Loucy (cell line): Measurements from ENCODE around the gene KIRREL3.
"Not testable (repeated sequence)": the region's sequence is repeated elsewhere in the genome, so short reads cannot be mapped to it uniquely, and the experiment has no call there.

Source experiments
- H2AFZ ChIP-seq: fragments of 200-600 bp; sonication (generic); 2 replicates; pipeline ENCODE4 v1.6.0; 2016; ENCODE audit warnings: antibody characterized with exemption, mild to moderate bottlenecking, low read length, moderate library complexity
- H3F3A ChIP-seq: fragments of 200-600 bp; 2 replicates; pipeline ENCODE4 v1.6.0; 2016; ENCODE audit warnings: antibody characterized with exemption, low read depth, mild to moderate bottlenecking
- H3K27me3 ChIP-seq: fragments of 200-600 bp; sonication (generic); 2 replicates; pipeline ENCODE4 v1.6.1; 2014; ENCODE audit warnings: low read length, mild to moderate bottlenecking; ENCODE audit not compliant: insufficient read depth, poor library complexity, severe bottlenecking
- H3K36me3 ChIP-seq: fragments of 200-600 bp; sonication (generic); 2 replicates; pipeline ENCODE4 v1.6.1; 2016; ENCODE audit warnings: low read length; ENCODE audit not compliant: insufficient read depth
- H3K4me1 ChIP-seq: fragments of 200-600 bp; sonication (generic); 2 replicates; pipeline ENCODE4 v1.5.1; 2014; ENCODE audit warnings: low read length, mild to moderate bottlenecking; ENCODE audit not compliant: insufficient read depth, poor library complexity, severe bottlenecking
- H3K4me2 ChIP-seq: fragments of 200-600 bp; sonication (generic); 2 replicates; pipeline ENCODE4 v1.6.0; 2014; ENCODE audit warnings: antibody characterized with exemption, low read length, low read depth, mild to moderate bottlenecking; ENCODE audit not compliant: poor library complexity, severe bottlenecking
- H3K4me3 ChIP-seq: fragments of 200-600 bp; sonication (generic); 2 replicates; pipeline ENCODE4 v1.5.1; 2014; ENCODE audit warnings: low read length, mild to moderate bottlenecking, mixed read lengths; ENCODE audit not compliant: poor library complexity, severe bottlenecking
- H3K79me2 ChIP-seq: fragments of 200-600 bp; sonication (generic); 2 replicates; pipeline ENCODE4 v1.6.1; 2014; ENCODE audit warnings: low read length; ENCODE audit not compliant: insufficient read depth
- H3K9ac ChIP-seq: fragments of 200-600 bp; sonication (generic); 2 replicates; pipeline ENCODE4 v1.6.0; 2014; ENCODE audit warnings: mild to moderate bottlenecking, low read depth, low read length, moderate library complexity; ENCODE audit not compliant: poor library complexity, severe bottlenecking
- H3K9me2 ChIP-seq: fragments of 200-600 bp; sonication (generic); replicated peaks from 2 replicates; pipeline ENCODE4 v1.6.1; 2016; ENCODE audit warnings: low read depth, low read length, mixed read lengths
- H3K9me3 ChIP-seq: fragments of 200-600 bp; sonication (generic); 2 replicates; pipeline ENCODE4 v1.6.1; 2014; ENCODE audit warnings: mild to moderate bottlenecking, antibody characterized with exemption, low read length, low read depth; ENCODE audit not compliant: insufficient read depth
- H4K20me1 ChIP-seq: fragments of 200-600 bp; sonication (generic); 2 replicates; pipeline ENCODE4 v1.6.0; 2014; ENCODE audit warnings: antibody characterized with exemption, low read length, mild to moderate bottlenecking; ENCODE audit not compliant: insufficient read depth, poor library complexity, severe bottlenecking
- CTCF ChIP-seq: fragments of 200-600 bp; sonication (generic); conservative IDR thresholded peaks from 2 replicates; pipeline ENCODE4 v1.5.1; 2014; ENCODE audit warnings: mild to moderate bottlenecking, antibody characterized with exemption, low read length
- EZH2phosphoT487 ChIP-seq: fragments of 200-600 bp; IDR thresholded peaks from 2 replicates; pipeline ENCODE4 v1.6.1; 2018; ENCODE audit warnings: antibody characterized with exemption, mild to moderate bottlenecking, moderate library complexity, borderline replicate concordance

Gene KIRREL3

GRCh38 chr11:126387857-126388256 lies 612.7 kb downstream of the KIRREL3 start:
- Histone ChIP-seq H3K9me2 (no peaks in the 10 kb centered on the region), H3K79me2 (peaks cover 87% of the 10 kb centered on the region), H3K4me1 (peaks cover 55% of the 10 kb centered on the region), H3F3A (peaks cover 13% of the 10 kb centered on the region), H4K20me1 (no peaks in the 10 kb centered on the region), H3K9ac (peak overlapping the region; percentile 12), H2AFZ (no peak overlapping the region), H3K4me3 (no peak overlapping the region), H3K36me3 (no peaks in the 10 kb centered on the region), H3K4me2 (no peak overlapping the region), H3K27me3 (no peaks in the 10 kb centered on the region), H3K9me3 (no peaks in the 10 kb centered on the region)
- TF ChIP-seq EZH2phosphoT487 (no peak), CTCF (no peak)

GRCh38 chr11:126386729-126387071 lies 613.9 kb downstream of the KIRREL3 start:
- not testable (repeated sequence) for H4K20me1 ChIP-seq, H3K9me2 ChIP-seq, H3F3A ChIP-seq, H3K36me3 ChIP-seq, H3K27me3 ChIP-seq, H2AFZ ChIP-seq, H3K9me3 ChIP-seq
- Histone ChIP-seq H3K4me3 (peak overlapping the region; percentile 14), H3K79me2 (peaks cover 89% of the 10 kb centered on the region), H3K4me2 (peak overlapping the region; percentile 34), H3K4me1 (peaks cover 43% of the 10 kb centered on the region), H3K9ac (peak overlapping the region; percentile 12)

GRCh38 chr11:126385991-126386728 lies 614.4 kb downstream of the KIRREL3 start:
- Histone ChIP-seq H2AFZ (no peak overlapping the region), H3K9me2 (no peaks in the 10 kb centered on the region), H3K4me1 (peaks cover 38% of the 10 kb centered on the region), H3K9me3 (no peaks in the 10 kb centered on the region), H3F3A (0 out of 2 replicates have a peak, but pooled peaks cover under 1% of the 10 kb centered on the region), H3K4me2 (peak overlapping the region; percentile 34), H4K20me1 (no peaks in the 10 kb centered on the region), H3K27me3 (no peaks in the 10 kb centered on the region), H3K4me3 (peak overlapping the region; percentile 14), H3K36me3 (no peaks in the 10 kb centered on the region), H3K79me2 (peaks cover 84% of the 10 kb centered on the region), H3K9ac (peak overlapping the region; percentile 12)
- TF ChIP-seq CTCF: no peak
- no peak for TF ChIP-seq EZH2phosphoT487
